Measurements from ENCODE around the gene ERBB3.
A peak's percentile ranks its signal among the peaks of the same experiment; 100 is the strongest.

The ERBB3 gene

DNA sequence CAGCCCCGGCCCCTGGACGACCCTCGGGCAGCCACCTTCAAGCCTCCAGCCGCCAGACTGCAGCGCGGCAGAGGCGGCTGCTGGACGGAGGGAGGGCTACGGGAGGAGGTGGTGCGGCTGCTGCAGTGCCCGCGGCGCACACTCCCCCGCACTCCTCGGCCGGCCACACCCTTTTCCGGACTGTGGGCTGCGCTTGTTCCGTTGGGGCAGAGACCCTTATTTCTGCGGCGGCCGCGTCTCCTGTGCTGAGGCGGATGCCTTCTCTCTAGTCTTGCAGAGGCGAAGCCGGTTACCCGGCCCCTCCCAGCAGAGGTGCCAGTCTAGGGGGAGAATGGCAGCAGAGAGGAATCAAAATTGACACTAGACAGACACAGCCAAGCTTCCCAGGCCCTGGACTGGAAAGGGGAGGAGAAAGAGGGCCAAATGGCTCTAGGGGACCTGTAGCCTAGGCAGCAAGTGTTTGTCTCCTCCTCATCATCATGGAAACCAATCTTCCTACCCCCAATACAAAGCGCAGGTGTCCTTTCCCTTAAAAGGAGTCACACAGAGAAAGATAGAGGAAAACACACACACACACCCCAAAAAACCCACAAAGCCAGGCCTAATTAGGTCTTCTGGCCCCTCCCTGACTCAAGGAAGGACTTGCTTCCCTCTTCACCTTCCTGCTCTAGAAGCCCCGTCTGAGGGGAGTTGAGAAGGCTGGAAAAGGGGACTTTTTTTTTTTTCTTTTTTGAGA, 49.4 kb downstream of the ERBB3 start:
- TF ChIP-seq, protein P1, sequence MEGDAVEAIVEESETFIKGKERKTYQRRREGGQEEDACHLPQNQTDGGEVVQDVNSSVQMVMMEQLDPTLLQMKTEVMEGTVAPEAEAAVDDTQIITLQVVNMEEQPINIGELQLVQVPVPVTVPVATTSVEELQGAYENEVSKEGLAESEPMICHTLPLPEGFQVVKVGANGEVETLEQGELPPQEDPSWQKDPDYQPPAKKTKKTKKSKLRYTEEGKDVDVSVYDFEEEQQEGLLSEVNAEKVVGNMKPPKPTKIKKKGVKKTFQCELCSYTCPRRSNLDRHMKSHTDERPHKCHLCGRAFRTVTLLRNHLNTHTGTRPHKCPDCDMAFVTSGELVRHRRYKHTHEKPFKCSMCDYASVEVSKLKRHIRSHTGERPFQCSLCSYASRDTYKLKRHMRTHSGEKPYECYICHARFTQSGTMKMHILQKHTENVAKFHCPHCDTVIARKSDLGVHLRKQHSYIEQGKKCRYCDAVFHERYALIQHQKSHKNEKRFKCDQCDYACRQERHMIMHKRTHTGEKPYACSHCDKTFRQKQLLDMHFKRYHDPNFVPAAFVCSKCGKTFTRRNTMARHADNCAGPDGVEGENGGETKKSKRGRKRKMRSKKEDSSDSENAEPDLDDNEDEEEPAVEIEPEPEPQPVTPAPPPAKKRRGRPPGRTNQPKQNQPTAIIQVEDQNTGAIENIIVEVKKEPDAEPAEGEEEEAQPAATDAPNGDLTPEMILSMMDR (IDR thresholded peaks at IDR 0.05; ENCODE audit: insufficient read depth, low read length, missing control alignments), result no peak
- POLR2A ChIA-PET, result interaction anchor here (1.5 to 2.6 kb wide), 6 partner anchors 9 to 59 kb away, joined by 4 to 28 read pairs (median 15); partner anchors contain the start of genes MYL6, RPL41, SMARCC2 and ZC3H10
- DNase-seq (ENCODE audit: low read depth, low spot score), result no peak

DNA sequence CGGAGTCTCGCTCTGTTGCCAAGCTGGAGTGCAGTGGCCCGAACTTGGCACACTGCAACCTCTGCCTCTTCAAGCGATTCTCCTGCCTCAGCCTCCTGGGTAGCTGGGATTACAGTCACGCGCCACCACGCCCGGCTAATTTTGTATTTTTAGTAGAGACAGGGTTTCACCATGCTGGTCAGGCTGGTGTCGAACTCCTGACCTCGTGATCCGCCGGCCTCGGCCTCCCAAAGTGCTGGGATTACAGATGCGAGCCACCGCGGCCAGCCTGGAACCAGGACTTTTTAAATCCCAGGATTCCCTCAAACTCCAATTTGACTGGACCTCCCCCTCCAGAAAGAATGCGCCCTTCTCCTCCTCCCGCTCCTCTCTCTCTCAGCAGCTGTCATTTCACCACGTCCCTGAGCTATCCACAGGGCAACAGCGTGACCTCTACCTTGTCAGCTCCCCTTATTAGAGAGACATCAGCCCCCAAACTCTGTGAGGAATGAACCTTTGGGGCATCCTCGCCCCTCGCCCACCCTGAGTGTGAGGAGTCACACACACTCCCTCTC, 50.1 kb downstream of the ERBB3 start:
- CTCF ChIA-PET, result interaction anchor here (1.3 to 2.7 kb wide), 3 partner anchors 10 to 60 kb away, joined by 3 to 8 read pairs (median 3); partner anchors contain the start of gene SMARCC2
- POLR2A ChIA-PET, result interaction anchor here (2.6 kb wide), 1 partner anchor 11 kb away, joined by 7 read pairs; no protein-coding TSS in a partner anchor
- peak overlapping the region; percentile 78 for H3K4me3 ChIP-seq (ENCODE audit: low read depth, low read length)
- no peak for DNase-seq (ENCODE audit: low read depth, low spot score)
- TF ChIP-seq, protein P1 (IDR thresholded peaks at IDR 0.05; ENCODE audit: insufficient read depth, low read length, missing control alignments), result no peak

More for the DNA sequence above, 49.4 kb downstream of the ERBB3 start:
- CTCF ChIA-PET, result interaction anchor here (1.1 to 12.9 kb wide), 7 partner anchors 9 to 60 kb away, joined by 3 to 311 read pairs (median 7); partner anchors contain the start of genes MYL6B, RPL41, SMARCC2 and ZC3H10
- peak overlapping the region; percentile 78 for H3K4me3 ChIP-seq (ENCODE audit: low read depth, low read length)

DNA sequence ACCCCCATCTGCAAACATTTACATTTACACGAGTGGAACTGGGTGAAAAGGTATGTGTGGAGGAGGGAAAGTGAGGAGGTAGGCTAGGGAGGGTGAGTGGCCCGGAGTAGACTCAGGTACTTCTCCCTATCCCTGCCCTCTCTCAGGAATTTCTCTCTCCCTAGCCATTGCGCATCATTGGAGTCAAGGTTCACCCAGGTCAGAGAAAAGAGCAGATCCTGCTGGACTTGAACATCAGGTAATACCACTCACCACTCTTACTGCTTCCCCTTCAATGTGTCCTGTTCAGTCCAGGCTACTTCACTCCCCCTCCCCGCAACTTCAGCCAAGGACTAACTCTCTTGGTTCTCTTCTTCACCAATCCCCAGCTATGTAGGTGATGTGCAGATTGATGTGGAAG, 50.9 kb downstream of the ERBB3 start:
- H3K4me3 ChIP-seq (ENCODE audit: low read depth, low read length), result no peak overlapping the region
- POLR2A ChIA-PET, result no interaction called here

DNA sequence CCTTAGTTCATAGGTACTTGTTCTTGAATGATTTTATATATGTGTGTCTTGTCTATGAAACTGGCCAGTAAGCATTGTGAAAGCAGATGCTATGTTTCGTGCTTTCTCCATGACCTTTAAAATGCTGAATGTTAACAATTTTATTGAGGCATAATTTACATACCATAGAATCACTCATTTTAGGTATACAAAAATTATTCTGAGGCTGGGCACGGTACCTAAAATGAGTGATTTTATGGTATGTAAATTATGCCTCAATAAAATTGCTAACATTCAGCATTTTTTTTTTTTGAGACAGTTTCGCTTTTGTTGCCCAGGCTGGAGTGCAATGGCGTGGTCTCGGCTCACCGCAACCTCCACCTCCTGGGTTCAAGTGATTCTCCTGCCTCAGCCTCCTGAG, 54.9 kb downstream of the ERBB3 start:
- ChIA-PET CTCF (interaction anchor here (0.9 to 1.7 kb wide), 2 partner anchors 15 kb away, joined by 3 to 9 read pairs; no protein-coding TSS in a partner anchor), POLR2A (no interaction called here)
- no peak overlapping the region for H3K4me3 ChIP-seq (ENCODE audit: low read depth, low read length)
- DNase-seq (ENCODE audit: low read depth, low spot score), result no peak
- TF ChIP-seq, protein P1 (IDR thresholded peaks at IDR 0.05; ENCODE audit: insufficient read depth, low read length, missing control alignments), result no peak

More for the DNA sequence above, 50.9 kb downstream of the ERBB3 start:
- CTCF ChIA-PET, result interaction anchor here (0.8 to 2.7 kb wide), 3 partner anchors 10 to 21 kb away, joined by 3 to 8 read pairs (median 3); no protein-coding TSS in a partner anchor
- DNase-seq (ENCODE audit: low read depth, low spot score), result no peak
- TF ChIP-seq, protein P1 (IDR thresholded peaks at IDR 0.05; ENCODE audit: insufficient read depth, low read length, missing control alignments), result no peak

DNA sequence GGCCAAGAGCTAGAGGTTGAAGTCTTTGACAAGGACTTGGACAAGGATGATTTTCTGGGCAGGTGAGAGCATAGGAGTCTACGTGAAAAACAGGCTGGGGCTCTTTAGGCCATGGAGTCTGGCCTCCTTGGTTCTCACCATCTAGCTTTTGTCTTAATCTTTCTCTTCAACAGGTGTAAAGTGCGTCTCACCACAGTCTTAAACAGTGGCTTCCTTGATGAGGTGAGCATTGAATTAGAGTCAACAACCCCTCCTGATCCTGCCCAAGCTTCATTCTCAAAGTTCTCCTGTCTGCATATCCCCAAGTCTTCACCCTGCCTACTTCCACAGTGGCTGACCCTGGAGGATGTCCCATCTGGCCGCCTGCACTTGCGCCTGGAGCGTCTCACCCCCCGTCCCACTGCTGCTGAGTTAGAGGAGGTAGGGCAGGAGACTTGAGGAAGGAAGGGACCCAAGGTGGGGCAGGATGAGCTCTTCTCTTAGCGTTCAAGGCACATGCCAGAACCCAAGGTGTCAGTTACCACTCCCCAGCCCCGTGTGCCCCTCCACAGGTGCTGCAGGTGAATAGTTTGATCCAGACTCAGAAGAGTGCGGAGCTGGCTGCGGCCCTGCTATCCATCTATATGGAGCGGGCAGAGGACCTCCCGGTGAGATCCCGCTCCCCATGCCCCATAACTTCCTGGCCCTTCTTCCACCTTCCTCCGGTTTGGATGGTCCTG, 58.0 kb downstream of the ERBB3 start:
- POLR2A ChIA-PET, result interaction anchor here (2.0 kb wide), 1 partner anchor 10 kb away, joined by 6 read pairs; the partner anchor contains the start of gene ESYT1
- DNase-seq (ENCODE audit: low read depth, low spot score), result no peak
- H3K4me3 ChIP-seq (ENCODE audit: low read depth, low read length), result no peak overlapping the region
- CTCF ChIA-PET, result interaction anchor here (0.9 to 2.4 kb wide), 5 partner anchors 9 to 163 kb away, joined by 3 to 11 read pairs (median 7); partner anchors contain the start of genes ANKRD52, ESYT1 and SMARCC2
- TF ChIP-seq, protein P1 (IDR thresholded peaks at IDR 0.05; ENCODE audit: insufficient read depth, low read length, missing control alignments), result no peak
